G401.6 (cell line): ENCODE results near the gene CUX1.
"Not testable (repeated sequence)": the region's sequence is repeated elsewhere in the genome, so short reads cannot be mapped to it uniquely, and the experiment has no call there.

ENCODE experiments used
- FAIRE-seq: peaks from 2 replicates; lab custom pipeline; 2012; peaks lifted over from hg19 to GRCh38; lab: Jason Lieb, UNC

Gene CUX1

GRCh38 chr7:102103027-102103372, 285.6 kb downstream of the CUX1 start:
- FAIRE-seq = no peak

GRCh38 chr7:102104245-102104644, 286.8 kb downstream of the CUX1 start:
- FAIRE-seq = no peak

DNA sequence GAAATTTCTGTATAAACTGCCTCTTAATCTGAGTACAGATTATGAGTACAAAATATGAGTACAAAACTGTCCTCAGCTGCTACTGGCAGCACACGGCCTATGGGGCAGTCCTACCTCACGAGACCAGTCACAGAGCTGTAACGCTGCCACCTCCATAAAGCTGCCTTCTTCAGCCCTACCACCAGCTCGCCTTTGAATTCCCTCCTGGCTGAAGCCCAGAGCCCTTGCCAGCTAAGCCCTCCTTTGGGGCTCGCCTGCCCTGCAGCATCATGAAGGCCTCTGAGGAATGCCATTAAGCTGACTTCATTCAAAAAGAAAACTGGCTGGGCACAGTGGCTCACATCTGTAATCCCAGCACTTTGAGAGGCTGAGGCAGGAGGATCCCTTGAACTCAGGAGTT, 289.2 kb downstream of the CUX1 start:
- no peak for FAIRE-seq

GRCh38 chr7:102107474-102108104, 290.2 kb downstream of the CUX1 start:
- FAIRE-seq = no peak

- FAIRE-seq = no peak
Measured at GRCh38 chr7:102111061-102112041, 293.9 kb downstream of the CUX1 start.

GRCh38 chr7:102115181-102115580, 297.8 kb downstream of the CUX1 start:
- no peak for FAIRE-seq

DNA sequence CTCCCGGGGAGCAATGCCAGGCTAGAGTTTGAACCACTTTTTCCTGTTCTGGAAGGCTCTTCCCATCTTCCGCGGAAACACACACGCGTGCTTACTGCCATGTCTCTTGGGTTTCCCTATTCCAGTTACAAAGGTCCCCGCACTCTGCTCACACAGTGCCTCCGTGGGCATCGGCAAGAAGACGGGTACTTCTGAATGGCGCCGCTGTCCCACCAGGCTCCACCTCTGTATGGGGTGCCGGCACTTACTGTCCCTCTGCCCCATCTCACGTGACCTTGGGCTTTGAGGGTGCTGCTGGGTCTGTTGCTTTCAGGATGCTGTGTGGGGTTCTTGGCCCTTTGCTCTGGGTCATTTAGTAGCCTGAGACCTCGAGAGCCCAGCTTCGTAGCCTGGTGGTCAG, 298.5 kb downstream of the CUX1 start:
- FAIRE-seq = no peak

GRCh38 chr7:102117743-102118142, 300.3 kb downstream of the CUX1 start:
- no peak for FAIRE-seq

GRCh38 chr7:102119213-102119651, 301.8 kb downstream of the CUX1 start:
- no peak for FAIRE-seq

- no peak for FAIRE-seq
Measured at GRCh38 chr7:102119925-102120324, 302.5 kb downstream of the CUX1 start.

GRCh38 chr7:102120666-102121195, 303.3 kb downstream of the CUX1 start:
- no peak for FAIRE-seq

DNA sequence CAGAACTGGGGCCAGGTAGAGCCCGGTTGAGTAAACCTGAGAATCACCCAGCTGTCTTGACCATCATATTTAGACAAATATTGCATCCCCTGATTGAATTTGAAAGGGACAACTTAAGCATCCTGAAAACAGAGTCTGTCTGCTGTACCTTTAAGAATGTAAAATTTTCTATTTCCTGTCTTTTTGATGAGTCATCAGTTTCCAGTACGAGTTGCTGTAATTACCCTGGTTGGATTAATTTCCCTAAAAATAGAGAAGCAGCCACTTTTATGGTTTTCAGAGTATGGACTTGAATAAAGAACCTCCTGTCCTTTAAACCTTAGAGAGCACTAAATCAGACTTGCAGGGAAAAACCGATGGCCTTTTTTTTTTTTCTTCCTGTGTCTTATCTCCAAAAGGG, 304.6 kb downstream of the CUX1 start:
- no peak for FAIRE-seq

DNA sequence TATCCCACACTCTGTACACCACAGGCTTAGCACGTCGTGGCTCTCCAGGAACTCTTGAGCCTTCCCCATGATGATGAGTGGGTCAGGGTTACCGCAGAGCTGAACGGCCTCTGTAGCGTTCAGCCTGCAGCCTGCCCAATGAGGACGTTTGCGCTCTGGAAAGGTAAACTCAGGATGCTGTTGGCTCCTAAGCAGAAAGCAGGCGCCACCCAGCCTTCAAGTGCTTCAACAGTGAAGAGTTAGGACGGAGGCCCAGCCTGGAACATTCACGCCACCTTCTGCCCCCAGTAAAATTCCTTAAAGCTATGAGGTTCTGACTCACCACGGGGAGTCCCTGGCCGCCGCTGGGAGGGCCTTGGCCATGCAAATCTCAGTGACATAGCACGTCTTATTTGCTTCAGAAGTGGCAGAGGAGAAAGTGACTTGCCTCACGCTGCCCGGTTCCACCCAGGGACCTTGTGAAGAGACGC, 307.7 kb downstream of the CUX1 start:
- FAIRE-seq = no peak

DNA sequence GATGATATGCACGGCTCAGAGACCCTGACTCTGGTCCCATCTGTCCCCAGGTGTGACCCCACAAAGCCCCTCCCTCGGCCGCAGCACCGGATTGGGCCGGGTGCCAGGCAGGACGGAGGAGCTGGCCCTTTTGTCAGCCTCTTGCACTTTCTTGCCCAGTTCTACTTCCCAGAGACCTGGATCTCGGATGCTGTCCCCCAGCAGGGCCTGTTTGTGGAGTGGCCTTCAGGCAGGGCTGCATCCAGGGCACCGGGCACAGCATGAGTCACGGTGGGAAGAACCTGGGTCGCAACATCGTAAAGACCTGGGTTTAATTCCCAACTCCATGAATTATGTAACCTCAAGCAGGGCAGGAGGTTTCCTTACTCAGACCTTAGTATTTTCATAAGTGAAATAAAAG, 310.9 kb downstream of the CUX1 start:
- FAIRE-seq = no peak

- FAIRE-seq = no peak
Measured at GRCh38 chr7:102129636-102130370, 312.4 kb downstream of the CUX1 start.

DNA sequence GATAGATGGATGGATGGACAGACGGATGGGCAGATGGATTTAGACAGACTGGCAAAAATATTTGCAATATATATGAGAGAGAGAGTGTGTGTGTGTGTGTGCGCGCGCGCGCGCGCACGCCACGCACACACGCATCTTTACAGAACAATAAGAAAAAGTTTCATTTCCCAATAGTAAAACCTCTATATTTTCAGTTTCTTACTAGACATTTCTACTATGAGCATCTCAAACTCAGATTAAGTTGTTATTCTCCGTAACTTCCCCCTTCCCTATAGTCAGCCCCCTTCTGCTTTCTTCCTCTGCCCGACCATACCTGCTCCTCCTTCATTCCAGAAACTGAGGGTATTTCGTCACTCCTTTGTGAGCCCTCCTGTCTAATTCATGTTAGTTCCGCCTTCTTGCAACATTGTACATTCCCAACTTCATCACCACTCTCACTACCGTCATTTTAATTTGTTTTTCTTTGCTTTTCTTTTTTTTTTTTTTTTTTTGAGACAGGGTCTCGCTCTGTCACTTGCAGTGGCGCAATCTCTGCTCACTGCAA, 314.9 kb downstream of the CUX1 start:
- FAIRE-seq = no peak

DNA sequence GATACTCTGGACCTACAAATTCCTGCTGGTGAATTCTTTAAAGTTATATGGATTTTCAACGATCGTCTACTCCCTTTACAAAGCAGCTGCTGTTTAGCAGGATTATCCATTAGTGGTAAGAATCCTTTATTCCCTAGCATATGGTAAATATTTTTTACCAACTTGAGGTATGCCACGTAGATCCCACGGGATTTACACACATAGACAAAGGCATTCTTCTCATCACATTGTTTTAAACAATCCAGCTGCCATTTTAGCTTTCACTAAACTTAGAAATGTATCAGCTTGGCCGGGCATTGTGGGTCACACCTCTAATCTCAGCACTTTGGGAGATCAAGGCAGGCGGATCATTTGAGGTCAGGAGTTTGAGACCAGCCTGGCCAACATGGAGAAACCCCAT, 321.2 kb downstream of the CUX1 start:
- FAIRE-seq = no peak

DNA sequence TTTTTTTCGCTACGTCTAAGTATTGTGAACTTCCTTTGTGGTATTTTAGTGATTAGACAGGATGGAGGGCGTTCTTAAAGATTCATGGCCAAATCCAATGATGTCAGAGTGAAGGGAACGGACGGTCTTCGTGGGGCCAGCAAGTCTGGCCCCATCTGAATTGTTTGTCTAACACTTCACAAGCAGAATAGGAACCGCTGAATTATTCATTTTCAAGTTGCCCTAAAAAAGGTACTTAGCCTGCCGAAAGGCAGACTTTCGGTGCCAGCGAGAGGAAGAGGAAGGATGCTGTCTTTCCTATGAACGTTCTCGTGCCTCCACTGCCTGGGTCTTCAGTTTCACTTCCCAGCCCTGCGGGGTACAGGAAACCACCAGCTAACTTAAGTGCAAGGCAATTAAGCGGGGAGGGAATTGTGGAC, 323.5 kb downstream of the CUX1 start:
- no peak for FAIRE-seq

DNA sequence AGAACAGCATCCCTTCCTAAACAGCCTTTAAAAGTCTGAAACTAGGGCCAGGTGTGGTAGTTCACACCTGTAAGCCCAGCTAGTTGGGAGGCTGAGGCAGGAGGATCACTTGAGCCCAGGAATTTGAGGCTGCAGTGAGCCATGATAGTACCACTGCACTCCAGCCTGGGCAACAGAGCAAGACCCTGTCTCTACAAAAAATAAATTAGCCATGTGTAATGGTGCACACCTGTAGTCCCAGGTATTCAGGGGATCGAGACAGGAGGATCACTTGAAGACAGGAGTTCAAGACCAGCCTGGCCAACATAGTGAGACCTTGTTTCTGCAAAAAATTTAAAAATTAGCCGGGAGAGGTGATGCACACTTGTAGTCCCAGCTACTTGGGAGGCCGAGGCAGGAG, 325.0 kb downstream of the CUX1 start:
- not testable (repeated sequence) for FAIRE-seq

- FAIRE-seq = no peak
Measured at GRCh38 chr7:102146122-102146521, 328.7 kb downstream of the CUX1 start.

- no peak for FAIRE-seq
Measured at GRCh38 chr7:102147008-102147407, 329.6 kb downstream of the CUX1 start.

GRCh38 chr7:102148799-102149198, 331.4 kb downstream of the CUX1 start:
- FAIRE-seq = no peak
